ENCODE data around the gene KNSTRN.

KNSTRN gene

DNA sequence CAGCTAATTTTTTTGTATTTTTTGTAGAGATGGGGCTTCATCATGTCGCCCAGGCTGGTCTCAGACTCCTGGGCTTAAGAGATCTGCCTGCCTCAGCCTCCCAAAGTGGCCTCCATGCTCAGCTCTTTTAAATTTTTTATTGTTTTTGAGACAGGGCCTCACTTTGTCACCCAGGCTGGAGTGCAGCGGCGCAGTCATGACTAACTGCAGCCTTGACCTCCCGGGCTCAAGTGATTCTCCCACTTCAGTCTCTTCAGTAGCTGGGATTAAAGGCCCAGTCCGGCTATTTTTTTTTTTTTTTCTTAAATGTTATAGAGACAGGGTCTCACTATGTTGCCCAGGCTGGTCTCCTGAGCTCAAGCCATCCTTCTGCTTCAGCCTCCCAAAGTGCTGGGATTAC is 43.2 kb downstream of the KNSTRN start:
- Histone ChIP-seq H3K9ac (ENCODE audit: low read length) (no peak overlapping the region), H3K9me3 (ENCODE audit: insufficient read depth, low read length) (no peaks in the 10 kb centered on the region), H3K4me3 (ENCODE audit: low read length) (no peak overlapping the region), H3K79me2 (ENCODE audit: low read length) (no peaks in the 10 kb centered on the region), H3K36me3 (replicated peaks; ENCODE audit: low read depth, low read length) (no peaks in the 10 kb centered on the region), H3K4me2 (ENCODE audit: low read length) (no peak overlapping the region), H3K4me1 (ENCODE audit: low read length) (peaks cover 10% of the 10 kb centered on the region; the same call in 1 of the 2 replicates), H4K20me1 (ENCODE audit: insufficient read depth, low read length) (no peaks in the 10 kb centered on the region), H2AFZ (ENCODE audit: low read depth, low read length) (no peak overlapping the region), H3K27me3 (ENCODE audit: low read depth, low read length) (peaks cover 22% of the 10 kb centered on the region), H3K27ac (ENCODE audit: low read length) (no peak overlapping the region)
- TF ChIP-seq, protein P1, sequence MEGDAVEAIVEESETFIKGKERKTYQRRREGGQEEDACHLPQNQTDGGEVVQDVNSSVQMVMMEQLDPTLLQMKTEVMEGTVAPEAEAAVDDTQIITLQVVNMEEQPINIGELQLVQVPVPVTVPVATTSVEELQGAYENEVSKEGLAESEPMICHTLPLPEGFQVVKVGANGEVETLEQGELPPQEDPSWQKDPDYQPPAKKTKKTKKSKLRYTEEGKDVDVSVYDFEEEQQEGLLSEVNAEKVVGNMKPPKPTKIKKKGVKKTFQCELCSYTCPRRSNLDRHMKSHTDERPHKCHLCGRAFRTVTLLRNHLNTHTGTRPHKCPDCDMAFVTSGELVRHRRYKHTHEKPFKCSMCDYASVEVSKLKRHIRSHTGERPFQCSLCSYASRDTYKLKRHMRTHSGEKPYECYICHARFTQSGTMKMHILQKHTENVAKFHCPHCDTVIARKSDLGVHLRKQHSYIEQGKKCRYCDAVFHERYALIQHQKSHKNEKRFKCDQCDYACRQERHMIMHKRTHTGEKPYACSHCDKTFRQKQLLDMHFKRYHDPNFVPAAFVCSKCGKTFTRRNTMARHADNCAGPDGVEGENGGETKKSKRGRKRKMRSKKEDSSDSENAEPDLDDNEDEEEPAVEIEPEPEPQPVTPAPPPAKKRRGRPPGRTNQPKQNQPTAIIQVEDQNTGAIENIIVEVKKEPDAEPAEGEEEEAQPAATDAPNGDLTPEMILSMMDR (IDR thresholded peaks at IDR 0.05; ENCODE audit: low read depth, low read length), result no peak
- no peak for TF ChIP-seq EZH2phosphoT487 (IDR thresholded peaks at IDR 0.05; ENCODE audit: low read depth)

- Histone ChIP-seq H3K36me3 (replicated peaks; ENCODE audit: low read depth, low read length) (no peaks in the 10 kb centered on the region), H3K27me3 (ENCODE audit: low read depth, low read length) (peaks cover 23% of the 10 kb centered on the region), H4K20me1 (ENCODE audit: insufficient read depth, low read length) (no peaks in the 10 kb centered on the region), H3K27ac (ENCODE audit: low read length) (no peak overlapping the region), H3K4me1 (ENCODE audit: low read length) (no peaks in the 10 kb centered on the region), H3K79me2 (ENCODE audit: low read length) (no peaks in the 10 kb centered on the region), H2AFZ (ENCODE audit: low read depth, low read length) (no peak overlapping the region), H3K9me3 (ENCODE audit: insufficient read depth, low read length) (no peaks in the 10 kb centered on the region), H3K9ac (ENCODE audit: low read length) (no peak overlapping the region), H3K4me2 (ENCODE audit: low read length) (peak overlapping the region; percentile 29; the same call in 1 of the 2 replicates), H3K4me3 (ENCODE audit: low read length) (0 out of 2 replicates have a peak overlapping the region, but pooled peaks have one; percentile 6)
- TF ChIP-seq, protein P1 (IDR thresholded peaks at IDR 0.05; ENCODE audit: low read depth, low read length), result no peak
- TF ChIP-seq EZH2phosphoT487 (IDR thresholded peaks at IDR 0.05; ENCODE audit: low read depth), result no peak
Observed at GRCh38 chr15:40427188-40427587, 44.7 kb downstream of the KNSTRN start.

DNA sequence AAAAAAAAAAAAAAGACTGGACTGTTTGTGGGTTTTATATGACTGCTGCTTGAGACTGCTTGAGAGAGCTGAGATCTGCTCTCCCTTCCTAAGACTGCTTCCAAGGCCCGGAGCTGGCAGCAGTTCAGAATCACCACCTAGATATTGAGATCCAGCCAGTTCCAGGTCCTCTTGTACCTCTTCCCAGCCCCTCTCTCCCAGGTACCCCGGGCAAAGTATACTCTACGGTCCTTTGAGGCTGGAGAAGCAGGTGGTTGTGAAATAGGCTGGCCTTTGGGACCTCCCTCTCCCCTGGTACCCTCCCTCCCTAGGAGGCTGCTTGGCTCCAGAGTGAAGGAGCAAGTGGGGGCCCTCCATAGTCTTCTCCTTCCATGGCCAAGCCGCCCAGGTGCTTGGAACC is 45.7 kb downstream of the KNSTRN start:
- H3K79me2 ChIP-seq (ENCODE audit: low read length), result no peaks in the 10 kb centered on the region
- no peak overlapping the region for H3K4me2 ChIP-seq (ENCODE audit: low read length)
- no peaks in the 10 kb centered on the region for H3K9me3 ChIP-seq (ENCODE audit: insufficient read depth, low read length)
- H3K27me3 ChIP-seq (ENCODE audit: low read depth, low read length), result peaks cover 29% of the 10 kb centered on the region
- no peak overlapping the region for H3K27ac ChIP-seq (ENCODE audit: low read length)
- no peaks in the 10 kb centered on the region for H4K20me1 ChIP-seq (ENCODE audit: insufficient read depth, low read length)
- H3K4me1 ChIP-seq (ENCODE audit: low read length), result no peaks in the 10 kb centered on the region
- no peak overlapping the region for H2AFZ ChIP-seq (ENCODE audit: low read depth, low read length)
- H3K4me3 ChIP-seq (ENCODE audit: low read length), result no peak overlapping the region
- TF ChIP-seq, protein P1 (IDR thresholded peaks at IDR 0.05; ENCODE audit: low read depth, low read length), result no peak
- TF ChIP-seq EZH2phosphoT487 (IDR thresholded peaks at IDR 0.05; ENCODE audit: low read depth), result no peak
- H3K9ac ChIP-seq (ENCODE audit: low read length), result no peak overlapping the region
- no peaks in the 10 kb centered on the region for H3K36me3 ChIP-seq (replicated peaks; ENCODE audit: low read depth, low read length)

DNA sequence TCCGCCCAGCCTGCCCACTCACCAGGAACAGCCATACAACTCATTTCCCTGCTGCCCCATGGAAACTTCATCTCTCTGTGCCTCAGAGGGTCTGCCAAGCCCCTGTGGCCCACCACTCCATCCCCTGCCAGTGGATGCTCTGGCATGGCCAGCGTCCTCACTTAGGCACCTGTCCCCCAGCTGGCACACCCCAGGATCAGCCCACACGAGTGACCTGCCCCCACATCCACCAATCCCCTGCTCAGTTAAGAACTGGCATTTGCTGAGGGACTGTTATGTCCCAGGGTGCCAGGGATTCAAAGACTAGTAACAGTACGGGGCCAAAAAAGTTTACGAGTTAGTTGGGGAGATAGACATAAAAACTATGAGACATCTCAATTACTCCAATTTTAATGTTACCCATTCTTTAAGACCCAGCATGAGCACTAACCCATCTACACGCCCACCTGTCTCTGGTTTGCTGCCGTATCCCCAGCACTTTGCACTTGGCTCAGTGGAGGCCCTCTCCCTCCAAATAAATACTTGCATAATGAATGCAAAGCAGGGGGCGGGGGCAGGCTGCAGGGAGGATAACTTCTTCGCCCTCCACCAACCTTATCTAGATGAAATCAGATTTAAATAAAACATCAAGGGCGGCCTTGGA is 46.7 kb downstream of the KNSTRN start:
- H3K4me2 ChIP-seq (ENCODE audit: low read length), result no peak overlapping the region
- no peaks in the 10 kb centered on the region for H3K36me3 ChIP-seq (replicated peaks; ENCODE audit: low read depth, low read length)
- H3K4me3 ChIP-seq (ENCODE audit: low read length), result no peak overlapping the region
- no peak overlapping the region for H3K9ac ChIP-seq (ENCODE audit: low read length)
- H3K4me1 ChIP-seq (ENCODE audit: low read length), result no peaks in the 10 kb centered on the region
- no peaks in the 10 kb centered on the region for H3K9me3 ChIP-seq (ENCODE audit: insufficient read depth, low read length)
- TF ChIP-seq EZH2phosphoT487 (IDR thresholded peaks at IDR 0.05; ENCODE audit: low read depth), result no peak
- TF ChIP-seq, protein P1 (IDR thresholded peaks at IDR 0.05; ENCODE audit: low read depth, low read length), result no peak
- peaks cover 39% of the 10 kb centered on the region for H3K27me3 ChIP-seq (ENCODE audit: low read depth, low read length)
- H2AFZ ChIP-seq (ENCODE audit: low read depth, low read length), result no peak overlapping the region
- no peaks in the 10 kb centered on the region for H4K20me1 ChIP-seq (ENCODE audit: insufficient read depth, low read length)
- H3K79me2 ChIP-seq (ENCODE audit: low read length), result no peaks in the 10 kb centered on the region
- no peak overlapping the region for H3K27ac ChIP-seq (ENCODE audit: low read length)

All from OCI-LY3 (cell line).